Caco-2 (cell line): ENCODE results near the gene KRTAP3-2. TPM values are rescaled to one million over a fixed set of nuclear protein-coding genes. Genes with fewer than 3 reads are reported as not detected.

ENCODE experiments used
- BruUV-seq: library from RNA; stranded (reverse); fragments of 400-500 nt; replicated peaks from 2 replicates; lab custom pipeline; 2021; lab: Mats Ljungman, UMichigan
- CTCF ChIA-PET: fragments of 300-600 bp; sonication (Branson Sonifier 250); formaldehyde crosslinking; loops from one replicate; lab custom pipeline; 2022; ENCODE audit warnings: antibody characterized with exemption; lab: Charles Lee
- POLR2A ChIA-PET: fragments of 300-600 bp; sonication (Branson Sonifier 250); formaldehyde crosslinking; loops from one replicate; lab custom pipeline; 2022; ENCODE audit warnings: antibody characterized with exemption; lab: Charles Lee
- DNase-seq, 2 experiments: peaks; one replicate each; pipeline versions ENCODE4 v3.0.0 to v3.0.0-alpha.2; 2020 to 2022
- H3K27me3 ChIP-seq: replicated peaks from 2 replicates; pipeline ENCODE4 v1.6.0; 2011; ENCODE audit warnings: low read length; ENCODE audit not compliant: control insufficient read depth, insufficient read depth
- H3K36me3 ChIP-seq: 2 replicates; pipeline ENCODE4 v1.5.1; 2011; ENCODE audit warnings: low read length; ENCODE audit not compliant: control insufficient read depth, insufficient read depth
- H3K4me1 ChIP-seq: fragments of 250-450 bp; sonication (Bioruptor Pico); 2 replicates; pipeline ENCODE4 v1.5.1; 2020; ENCODE audit warnings: mild to moderate bottlenecking
- H3K4me3 ChIP-seq: 2 replicates; pipeline ENCODE4 v1.5.1; 2011; ENCODE audit warnings: low read depth, mild to moderate bottlenecking, control low read depth, low read length
- H3K9me3 ChIP-seq: fragments of 250-450 bp; sonication (Bioruptor Pico); 2 replicates; pipeline ENCODE4 v1.5.1; 2020; ENCODE audit warnings: mild to moderate bottlenecking, moderate library complexity
- H3K27ac Mint-ChIP-seq: one replicate; pipeline ENCODE4 v1.8.0; 2022; ENCODE audit warnings: mixed read lengths; ENCODE audit not compliant: unreplicated experiment
- H3K27me3 Mint-ChIP-seq: one replicate; pipeline ENCODE4 v1.8.0; 2022; ENCODE audit warnings: mixed read lengths; ENCODE audit not compliant: insufficient read depth, unreplicated experiment
- H3K36me3 Mint-ChIP-seq: one replicate; pipeline ENCODE4 v1.8.0; 2022; ENCODE audit warnings: mild to moderate bottlenecking, mixed read lengths; ENCODE audit not compliant: insufficient read depth, unreplicated experiment
- H3K4me1 Mint-ChIP-seq: one replicate; pipeline ENCODE4 v1.8.0; 2022; ENCODE audit warnings: low read depth, mixed read lengths; ENCODE audit not compliant: unreplicated experiment
- H3K4me3 Mint-ChIP-seq: one replicate; pipeline ENCODE4 v1.8.0; 2022; ENCODE audit warnings: mild to moderate bottlenecking, moderate library complexity, mixed read lengths; ENCODE audit not compliant: unreplicated experiment
- H3K9me3 Mint-ChIP-seq: one replicate; pipeline ENCODE4 v1.8.0; 2022; ENCODE audit warnings: mixed read lengths; ENCODE audit not compliant: unreplicated experiment
- CTCF ChIP-seq, 2 experiments: fragments of 200-600 bp in 1 of 2; IDR thresholded peaks; 1 replicate in 1 of 2; 2 replicates in 1 of 2; pipeline versions ENCODE4 v1.5.1 to v1.8.0; 2011 to 2022; ENCODE audit warnings: antibody characterized with exemption in 1 of 2, control low read depth in 1 of 2, inconsistent platforms in 1 of 2, low read depth in 1 of 2, low read length in 1 of 2, mild to moderate bottlenecking in 1 of 2, moderate library complexity in 1 of 2; ENCODE audit not compliant: insufficient read depth in 1 of 2, severe bottlenecking in 1 of 2, unreplicated experiment in 1 of 2
- intact Hi-C: fragments of 100-400 bp; cut with micrococcal nuclease; formaldehyde crosslinking; loops from one replicate; pipeline ENCODE4 v1.10.0; 2022; ENCODE audit not compliant: unreplicated experiment
- total RNA-seq: library from RNA; stranded (reverse); gene quantifications from 2 replicates; pipeline ENCODE4 v1.2.3, GENCODE V29; 2022

KRTAP3-2 gene
- total RNA-seq, 1 experiment from 2014 or later, result not detected

DNA sequence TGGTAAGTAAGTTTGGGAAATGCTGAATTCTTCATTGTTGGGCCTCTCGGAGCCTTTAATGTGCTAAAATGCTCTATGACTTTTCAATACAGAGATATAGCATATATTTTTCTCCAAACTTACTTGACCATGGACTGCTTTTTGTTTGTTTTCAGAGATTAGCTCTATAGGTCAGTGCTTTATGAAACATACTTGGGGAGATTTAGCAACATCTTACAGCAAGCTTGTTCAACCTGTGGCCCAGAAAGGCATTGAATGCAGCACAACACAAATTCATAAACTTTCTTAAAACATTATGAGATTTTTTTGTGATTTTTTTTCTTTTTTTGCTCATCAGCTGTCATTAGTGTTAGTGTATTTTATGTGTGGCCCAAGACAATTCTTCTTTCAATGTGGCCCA lies 10.2 kb upstream of the KRTAP3-2 start:
- no peak for TF ChIP-seq CTCF (IDR thresholded peaks at IDR 0.05; ENCODE audit: insufficient read depth in 1 of 2, low read depth in 1 of 2, low read length in 1 of 2, severe bottlenecking in 1 of 2, unreplicated experiment in 1 of 2)
- ChIA-PET CTCF (no interaction called here), POLR2A (interaction anchor here (1.7 kb wide), 1 partner anchor 49 kb away, joined by 10 read pairs; no protein-coding TSS in a partner anchor)
- DNase-seq, result no peak
- no peaks in the 10 kb centered on the region for H3K27me3 ChIP-seq
- H3K4me3 Mint-ChIP-seq, result no peak overlapping the region
- peaks cover 47% of the 10 kb centered on the region for H3K4me1 Mint-ChIP-seq
- TSS peak; percentile 70 for BruUV-seq
- H3K4me3 ChIP-seq, result no peak overlapping the region
- H3K27ac Mint-ChIP-seq, result peak overlapping the region; percentile 94
- no peaks in the 10 kb centered on the region for H3K27me3 Mint-ChIP-seq
- peaks cover 50% of the 10 kb centered on the region for H3K4me1 ChIP-seq
- H3K9me3 ChIP-seq, result peaks cover 12% of the 10 kb centered on the region; the same call in 1 of the 2 replicates
- peaks cover 20% of the 10 kb centered on the region for H3K36me3 Mint-ChIP-seq
- H3K36me3 ChIP-seq, result no peaks in the 10 kb centered on the region
- intact Hi-C loops, result loop anchor here (1.0 kb wide), 6 partner anchors 38 to 172 kb away; no protein-coding TSS in a partner anchor
- H3K9me3 Mint-ChIP-seq, result peaks cover 29% of the 10 kb centered on the region

- H3K27ac Mint-ChIP-seq, result peak overlapping the region; percentile 94
- peaks cover 50% of the 10 kb centered on the region for H3K4me1 ChIP-seq
Measured at GRCh38 chr17:41009301-41009760, 9.6 kb upstream of the KRTAP3-2 start.

DNA sequence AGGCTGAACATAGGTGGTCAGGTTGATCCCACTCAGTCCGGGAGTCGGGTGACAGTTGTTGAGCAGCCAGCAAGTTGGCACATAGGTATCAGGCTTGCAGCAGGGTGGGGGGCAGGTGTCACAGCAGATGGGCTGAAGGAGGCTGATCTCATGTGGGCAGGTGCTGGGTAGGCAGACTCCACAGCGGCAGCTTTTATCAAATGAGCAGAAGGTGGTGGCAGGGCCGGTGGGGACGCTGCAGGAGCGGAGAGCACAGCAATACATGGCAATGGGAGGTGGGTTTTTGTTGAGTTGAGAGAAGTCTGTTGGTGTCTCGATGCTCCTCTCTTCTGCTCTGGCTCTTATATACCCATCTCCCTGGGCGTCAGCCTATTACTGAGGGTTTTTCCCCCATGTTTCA lies 9.1 kb upstream of the KRTAP3-2 start, which contains the start of gene KRTAP3-1:
KRTAP3-1 (minus strand) TSS at position 318 of the 400 bp plus-strand sequence; CDS start at position 264, 54 bp downstream.
- no peak for TF ChIP-seq CTCF (IDR thresholded peaks at IDR 0.05; ENCODE audit: insufficient read depth in 1 of 2, low read depth in 1 of 2, low read length in 1 of 2, severe bottlenecking in 1 of 2, unreplicated experiment in 1 of 2)
- peaks cover 50% of the 10 kb centered on the region for H3K4me1 ChIP-seq
- CTCF ChIA-PET, result no interaction called here
- peaks cover 12% of the 10 kb centered on the region; the same call in 1 of the 2 replicates for H3K9me3 ChIP-seq
- intact Hi-C loops, result loop anchor here (1.0 kb wide), 6 partner anchors 39 to 173 kb away; no protein-coding TSS in a partner anchor
- peaks cover 53% of the 10 kb centered on the region for H3K4me1 Mint-ChIP-seq
- peaks cover 27% of the 10 kb centered on the region for H3K9me3 Mint-ChIP-seq
- no peaks in the 10 kb centered on the region for H3K27me3 ChIP-seq
- no TSS peak for BruUV-seq
- H3K36me3 ChIP-seq, result no peaks in the 10 kb centered on the region
- peak within 1 kb of the TSS; percentile 42 for H3K4me3 Mint-ChIP-seq
- H3K36me3 Mint-ChIP-seq, result peaks cover 20% of the 10 kb centered on the region
- peak within 1 kb of the TSS; percentile 94 for H3K27ac Mint-ChIP-seq
- POLR2A ChIA-PET, result interaction anchor here (1.7 kb wide), 1 partner anchor 50 kb away, joined by 10 read pairs; no protein-coding TSS in a partner anchor
- DNase-seq, result peak; percentile 57 to 66
- no peaks in the 10 kb centered on the region for H3K27me3 Mint-ChIP-seq
- H3K4me3 ChIP-seq, result no peak within 1 kb of the TSS

More at GRCh38 chr17:41009301-41009760, 9.6 kb upstream of the KRTAP3-2 start:
- CTCF ChIA-PET, result no interaction called here
- H3K9me3 Mint-ChIP-seq, result peaks cover 27% of the 10 kb centered on the region
- H3K36me3 Mint-ChIP-seq, result peaks cover 20% of the 10 kb centered on the region
- peak overlapping the region; percentile 42 for H3K4me3 Mint-ChIP-seq
- H3K4me1 Mint-ChIP-seq, result peaks cover 52% of the 10 kb centered on the region
- H3K27me3 ChIP-seq, result no peaks in the 10 kb centered on the region
- H3K27me3 Mint-ChIP-seq, result no peaks in the 10 kb centered on the region
- intact Hi-C loops, result loop anchor here (1.0 kb wide), 6 partner anchors 39 to 173 kb away; no protein-coding TSS in a partner anchor
- no peak for TF ChIP-seq CTCF (IDR thresholded peaks at IDR 0.05; ENCODE audit: insufficient read depth in 1 of 2, low read depth in 1 of 2, low read length in 1 of 2, severe bottlenecking in 1 of 2, unreplicated experiment in 1 of 2)
- H3K9me3 ChIP-seq, result peaks cover 12% of the 10 kb centered on the region; the same call in 1 of the 2 replicates
- POLR2A ChIA-PET, result interaction anchor here (1.7 kb wide), 1 partner anchor 50 kb away, joined by 10 read pairs; no protein-coding TSS in a partner anchor
- H3K36me3 ChIP-seq, result no peaks in the 10 kb centered on the region
- H3K4me3 ChIP-seq, result no peak overlapping the region
- BruUV-seq, result no TSS peak
- peak; percentile 83 to 86 for DNase-seq
